ENCODE data around the gene LMNTD2.

LMNTD2 gene

DNA sequence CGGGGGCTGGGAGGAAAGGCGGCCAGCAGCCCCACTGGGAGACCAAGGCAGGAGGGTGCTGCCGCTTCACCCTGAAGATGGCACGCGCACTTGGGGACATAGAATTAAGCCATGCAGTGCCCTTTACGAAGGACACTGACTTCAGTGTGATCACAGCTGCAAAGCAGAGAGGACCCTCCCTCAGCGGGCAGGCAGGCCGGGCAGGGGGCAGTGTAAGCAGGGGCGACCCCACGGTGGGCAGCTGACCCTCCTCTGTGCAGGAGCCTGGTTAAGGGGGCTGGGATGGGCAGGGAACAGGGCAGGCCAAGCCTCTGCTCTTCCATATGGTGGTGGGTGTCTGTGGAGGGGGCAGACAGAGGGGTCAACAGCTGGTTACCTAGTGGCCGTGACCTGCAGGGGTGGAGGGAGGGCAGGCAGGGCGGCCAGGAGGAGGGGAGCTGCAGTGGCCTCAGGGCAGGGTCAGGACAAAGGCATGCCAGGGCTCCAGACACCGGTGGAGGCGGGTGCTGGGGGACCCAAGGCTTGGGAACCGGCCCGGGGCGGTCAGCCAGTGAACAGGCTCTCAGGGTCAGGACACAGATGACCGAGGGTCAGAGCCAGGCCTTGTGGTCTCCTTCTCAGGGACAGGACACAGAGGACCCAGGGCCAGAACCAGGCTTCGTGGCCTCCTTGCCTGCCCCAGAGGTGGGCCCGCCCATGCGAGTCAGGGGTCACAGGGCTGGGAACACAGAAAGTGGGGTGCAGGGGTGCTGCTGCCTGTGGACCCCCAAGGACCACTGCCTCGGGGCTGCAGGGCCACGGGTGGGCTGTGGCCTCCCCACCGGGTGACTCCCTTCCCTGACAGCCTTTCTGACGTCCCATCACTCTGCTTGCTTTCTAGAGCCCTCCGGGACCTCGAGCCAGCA, 7.2 kb downstream of the LMNTD2 start:
- DNase-seq (ENCODE audit: low read depth): no peak

DNA sequence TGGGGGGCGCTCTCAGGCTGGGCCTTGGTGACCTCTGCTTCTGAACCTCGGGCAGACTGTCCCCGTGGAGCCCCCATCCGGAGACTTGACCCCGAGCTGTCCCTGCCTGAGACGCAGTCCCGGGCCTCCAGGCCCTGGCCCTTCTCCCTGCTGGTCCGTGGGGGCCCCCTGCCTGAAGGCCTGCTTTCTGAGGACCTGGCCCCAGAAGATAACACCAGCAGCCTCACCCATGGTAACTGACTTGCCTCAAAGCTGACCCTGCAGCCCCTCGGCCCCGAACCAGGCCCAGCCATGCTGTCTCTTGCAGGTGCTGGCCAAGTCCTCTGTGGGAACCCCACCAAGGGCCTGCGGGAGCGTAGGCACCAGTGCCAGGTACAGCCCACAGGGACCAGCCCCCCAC, 8.9 kb downstream of the LMNTD2 start:
- DNase-seq (ENCODE audit: low read depth): no peak

DNA sequence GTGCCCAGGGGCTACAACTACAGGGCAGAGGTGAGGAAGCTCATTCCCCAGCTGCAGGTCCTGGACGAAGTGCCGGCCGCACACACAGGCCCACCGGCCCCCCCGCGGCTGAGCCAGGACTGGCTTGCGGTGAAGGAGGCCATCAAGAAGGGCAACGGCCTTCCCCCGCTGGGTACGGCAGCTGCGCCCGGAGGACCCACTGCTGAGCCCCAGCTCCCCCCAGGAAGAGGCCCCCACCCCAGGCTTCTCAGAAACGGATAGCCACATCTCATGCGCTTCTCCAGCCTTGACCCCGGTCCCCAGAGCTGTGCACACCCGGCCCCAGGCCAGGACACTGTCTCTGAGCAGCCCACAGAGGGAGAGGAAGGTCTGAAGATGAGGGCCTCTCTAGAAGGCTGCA, 9.4 kb downstream of the LMNTD2 start:
- DNase-seq (ENCODE audit: low read depth): no peak

DNA sequence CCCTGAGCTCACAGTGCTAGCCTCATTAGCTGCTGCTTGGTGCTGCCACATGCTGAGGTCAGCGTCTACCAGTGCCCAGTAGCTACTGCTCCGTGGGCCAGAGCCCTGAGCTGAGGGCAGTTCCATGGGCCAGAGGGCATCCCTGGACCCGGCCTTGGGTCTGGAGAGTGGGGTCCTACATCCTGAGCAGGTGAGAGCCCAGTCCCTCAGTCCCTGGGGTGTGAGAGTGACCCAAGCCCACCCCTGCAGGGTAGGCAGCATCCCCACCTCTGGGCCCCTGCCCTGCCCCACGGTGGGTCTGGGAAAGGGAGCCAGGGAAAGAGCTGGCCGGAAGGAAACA, 9.8 kb downstream of the LMNTD2 start:
- DNase-seq (ENCODE audit: low read depth): no peak

DNA sequence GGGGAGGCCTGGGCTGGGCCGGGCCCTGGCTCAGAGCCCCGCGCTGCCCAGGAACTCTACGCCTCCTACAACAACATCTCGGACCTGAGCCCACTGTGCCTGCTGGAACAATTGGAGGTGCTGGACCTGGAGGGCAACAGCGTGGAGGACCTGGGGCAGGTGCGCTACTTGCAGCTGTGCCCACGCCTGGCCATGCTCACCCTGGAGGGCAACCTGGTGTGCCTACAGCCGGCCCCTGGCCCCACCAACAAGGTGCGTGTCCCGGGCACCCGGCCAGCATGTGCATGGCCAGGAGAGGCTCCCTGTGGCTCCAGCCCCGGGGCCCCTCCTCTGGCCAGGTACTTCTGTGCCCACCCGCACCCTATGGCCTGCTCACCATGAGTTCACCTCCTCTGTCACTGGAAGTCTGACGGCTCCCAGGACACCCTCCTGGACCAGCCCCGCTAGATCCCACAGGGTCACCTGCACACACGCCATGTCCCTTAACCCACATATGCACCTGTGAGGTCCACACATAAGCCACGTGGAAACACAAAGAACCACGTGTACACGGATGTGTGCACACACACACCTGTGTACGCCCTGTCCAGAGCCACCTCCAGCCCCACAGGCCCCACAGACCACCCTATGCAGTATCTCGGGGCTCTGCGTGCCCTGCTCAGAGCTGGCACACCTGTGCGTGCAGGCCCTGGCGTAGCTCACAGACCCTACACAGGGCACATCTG, 10.4 kb downstream of the LMNTD2 start:
- DNase-seq (ENCODE audit: low read depth): no peak

DNA sequence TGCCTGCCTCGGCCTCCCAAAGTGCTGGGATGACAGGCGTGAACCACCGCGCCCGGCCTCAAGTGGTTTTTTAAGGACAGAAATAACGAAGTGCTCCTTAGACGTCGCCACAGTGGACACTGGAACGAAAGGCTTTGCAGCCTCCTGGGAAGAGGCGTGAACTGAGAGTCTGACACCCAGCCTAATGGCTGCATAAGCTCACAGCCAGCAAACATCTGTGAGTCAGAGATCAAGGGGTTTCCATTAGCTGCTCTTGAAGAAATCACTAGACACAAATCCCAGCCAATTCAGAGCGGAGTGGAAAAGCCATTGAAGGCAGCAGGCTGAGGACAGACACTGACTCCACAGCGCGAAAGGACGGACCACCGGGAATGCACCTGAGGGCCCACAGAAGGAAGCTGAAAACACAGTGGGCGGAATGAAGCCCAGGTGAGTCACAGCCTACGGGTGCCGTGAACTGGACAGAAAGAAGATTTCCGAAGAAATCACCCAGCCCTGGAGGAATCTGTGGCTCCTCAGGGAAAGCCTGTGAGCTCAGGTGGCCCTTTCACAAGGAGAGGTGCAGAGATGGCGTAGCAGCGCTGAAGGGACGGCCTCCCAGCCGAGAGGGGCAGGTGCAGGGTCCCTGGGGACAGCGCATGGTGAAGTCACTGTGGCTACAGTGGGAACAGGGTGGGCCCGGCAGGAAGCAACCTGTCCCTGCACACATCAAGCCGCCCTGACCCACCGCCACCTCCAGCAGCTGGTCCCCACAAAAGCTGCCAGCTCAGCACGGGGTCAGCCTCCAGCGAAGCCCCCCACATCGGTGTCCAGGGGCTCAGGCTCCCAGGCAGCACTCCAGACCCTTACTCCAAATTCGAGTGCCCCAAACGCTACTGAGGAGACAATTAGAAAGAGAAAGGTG, 11.6 kb downstream of the LMNTD2 start:
- no peak for DNase-seq (ENCODE audit: low read depth)

DNA sequence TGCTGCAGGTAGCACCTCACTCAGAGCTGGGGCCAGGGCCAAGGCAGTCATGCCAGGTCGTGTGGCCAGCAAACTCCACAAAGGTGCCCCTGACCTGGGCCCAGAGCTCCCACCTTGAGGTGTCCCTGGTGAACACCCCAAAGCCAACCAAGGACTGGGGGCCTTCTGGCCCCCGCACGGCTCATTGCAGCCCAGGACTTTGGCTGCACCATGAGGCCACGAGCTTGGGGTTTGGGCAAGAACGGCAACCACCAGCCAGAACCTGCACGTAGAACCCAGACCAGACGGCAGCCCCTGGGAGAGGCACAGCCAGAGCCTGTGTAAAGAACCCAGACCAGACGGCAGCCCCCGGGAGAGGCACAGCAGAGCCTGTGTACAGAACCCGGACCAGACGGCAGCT, 15.4 kb downstream of the LMNTD2 start:
- no peak for DNase-seq (ENCODE audit: low read depth)

DNA sequence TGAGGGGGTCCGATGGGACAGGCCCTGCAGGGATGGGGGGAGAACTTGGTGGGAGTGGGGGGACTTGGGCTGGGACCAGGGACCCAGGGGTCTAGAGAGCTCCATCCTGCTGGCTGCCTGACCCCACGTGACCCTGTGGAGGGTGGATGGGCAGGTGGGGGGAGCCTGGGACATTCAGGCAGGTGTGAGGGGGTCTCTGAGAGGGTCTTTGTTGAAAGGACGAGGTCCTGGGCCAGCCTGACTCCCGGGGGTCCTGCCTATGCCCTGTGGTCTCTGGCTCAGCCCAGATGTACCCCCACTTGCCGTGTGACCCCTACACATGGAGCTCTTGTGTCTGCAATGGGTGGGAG, 15.7 kb downstream of the LMNTD2 start:
- DNase-seq (ENCODE audit: low read depth): no peak

DNA sequence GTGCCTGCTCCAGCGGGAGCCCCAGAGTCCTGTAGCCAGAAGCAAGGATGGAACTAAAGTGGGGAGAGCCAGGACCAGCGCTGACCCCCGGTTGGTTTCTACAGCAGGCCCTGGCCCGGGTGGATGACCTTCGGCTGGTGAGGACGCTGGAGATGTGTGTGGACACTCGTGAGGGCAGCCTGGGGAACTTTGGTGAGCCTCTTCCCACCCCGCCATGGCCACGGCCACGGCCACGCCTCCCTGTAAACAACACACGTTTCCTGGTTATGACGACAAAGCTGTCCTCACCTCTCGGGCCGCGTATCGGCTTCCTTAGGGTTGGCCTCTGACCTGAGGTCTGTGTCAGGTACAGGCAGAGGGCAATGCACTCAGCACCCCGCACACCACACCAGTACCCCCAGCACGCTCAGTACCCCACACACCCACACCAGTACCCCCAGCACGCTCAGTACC, 19.1 kb downstream of the LMNTD2 start:
- DNase-seq (ENCODE audit: low read depth): no peak

DNA sequence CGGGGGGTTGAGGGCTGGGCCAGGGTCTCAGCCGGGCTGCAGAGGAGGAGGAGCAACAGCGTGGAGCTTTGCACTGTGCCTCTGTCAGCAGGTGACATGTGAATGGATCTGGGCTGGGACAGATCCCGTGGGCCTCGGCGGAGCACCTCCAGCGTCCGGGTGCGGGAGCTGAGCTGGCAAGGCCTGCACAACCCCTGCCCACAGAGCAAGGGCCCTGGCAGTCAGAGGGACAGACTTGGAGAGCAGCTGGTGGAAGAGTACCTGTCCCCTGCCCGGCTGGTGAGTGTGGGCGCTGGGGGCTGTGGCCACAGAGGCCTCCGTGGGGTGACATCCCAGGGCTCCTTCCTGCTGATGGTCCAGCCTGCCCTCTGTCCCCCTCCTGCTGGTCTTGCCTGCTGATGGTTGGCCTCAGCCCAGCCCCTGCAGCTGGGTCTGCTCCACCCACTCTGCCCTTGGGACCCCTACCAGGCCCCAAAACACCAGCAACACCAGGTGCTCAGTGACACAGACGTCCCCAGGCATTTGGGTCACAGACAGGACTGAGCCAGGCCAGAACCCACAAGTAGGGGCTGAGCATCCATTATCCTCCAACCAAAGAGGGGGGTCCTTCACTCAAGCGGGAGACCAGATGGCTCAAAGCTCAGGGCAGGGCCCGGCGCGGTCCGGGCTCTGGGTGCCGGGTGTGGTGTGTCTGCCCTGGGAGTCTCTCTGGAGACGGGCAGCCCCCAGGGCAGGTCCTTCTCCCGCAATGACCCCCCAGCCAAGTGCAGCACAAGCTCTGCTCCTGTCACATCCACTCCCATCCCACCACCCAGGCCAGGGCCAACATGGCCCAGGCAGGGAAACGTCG, 19.7 kb downstream of the LMNTD2 start:
- DNase-seq (ENCODE audit: low read depth): no peak

DNA sequence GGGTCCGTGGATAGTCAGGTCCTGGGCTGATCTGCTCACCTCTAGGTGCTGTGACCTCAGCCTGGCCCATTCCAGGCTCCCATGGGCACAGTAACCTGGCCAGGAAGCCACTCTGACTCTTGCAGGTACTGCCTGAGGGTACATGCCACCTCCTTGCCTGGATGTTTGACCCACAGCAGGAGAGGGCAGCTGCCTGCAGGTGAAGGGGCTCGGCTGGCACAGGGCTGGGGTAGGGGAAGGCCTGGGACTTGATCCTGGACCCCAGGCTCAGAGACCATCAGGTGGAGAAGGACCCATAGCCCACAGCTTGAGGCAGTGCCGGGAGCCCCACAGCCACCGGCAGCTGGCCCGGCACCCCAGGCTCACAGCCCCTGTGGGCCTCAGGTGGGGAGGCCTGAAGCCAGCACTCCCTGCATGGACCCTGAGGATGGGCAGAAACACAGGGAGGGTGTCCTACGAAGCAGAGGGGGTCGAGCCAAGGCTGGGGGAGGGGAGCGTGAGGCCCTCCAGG, 20.5 kb downstream of the LMNTD2 start:
- no peak for DNase-seq (ENCODE audit: low read depth)

DNA sequence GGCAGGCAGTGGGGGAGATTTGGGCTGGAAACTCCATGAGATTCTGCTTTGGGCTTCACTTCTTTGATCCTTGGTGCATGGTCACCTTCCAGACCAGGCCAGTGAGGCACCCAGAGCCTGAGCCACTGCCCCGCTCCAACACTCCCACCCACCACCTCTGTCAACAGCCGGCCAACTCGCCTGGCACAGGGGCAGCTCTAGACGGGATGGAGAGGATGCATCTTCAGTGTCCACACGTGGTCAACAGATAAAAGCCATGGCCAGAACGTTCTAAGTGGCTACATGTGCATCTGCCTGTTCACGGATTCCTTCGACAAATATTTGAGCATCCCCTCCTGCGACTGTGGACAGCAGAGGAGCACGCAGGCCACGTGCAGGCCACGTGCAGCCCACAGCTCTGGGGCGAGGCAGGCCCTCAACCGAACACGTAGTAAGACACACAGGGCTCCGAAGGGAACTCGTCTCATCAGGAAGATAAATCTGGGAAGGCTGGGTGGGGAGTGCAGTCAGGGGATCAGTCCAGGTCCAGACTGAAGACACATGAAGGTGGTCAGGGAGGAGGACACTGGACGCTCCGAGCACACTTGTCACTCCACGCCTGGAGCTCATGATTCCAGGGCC, 22.0 kb downstream of the LMNTD2 start:
- no peak for DNase-seq (ENCODE audit: low read depth)

DNA sequence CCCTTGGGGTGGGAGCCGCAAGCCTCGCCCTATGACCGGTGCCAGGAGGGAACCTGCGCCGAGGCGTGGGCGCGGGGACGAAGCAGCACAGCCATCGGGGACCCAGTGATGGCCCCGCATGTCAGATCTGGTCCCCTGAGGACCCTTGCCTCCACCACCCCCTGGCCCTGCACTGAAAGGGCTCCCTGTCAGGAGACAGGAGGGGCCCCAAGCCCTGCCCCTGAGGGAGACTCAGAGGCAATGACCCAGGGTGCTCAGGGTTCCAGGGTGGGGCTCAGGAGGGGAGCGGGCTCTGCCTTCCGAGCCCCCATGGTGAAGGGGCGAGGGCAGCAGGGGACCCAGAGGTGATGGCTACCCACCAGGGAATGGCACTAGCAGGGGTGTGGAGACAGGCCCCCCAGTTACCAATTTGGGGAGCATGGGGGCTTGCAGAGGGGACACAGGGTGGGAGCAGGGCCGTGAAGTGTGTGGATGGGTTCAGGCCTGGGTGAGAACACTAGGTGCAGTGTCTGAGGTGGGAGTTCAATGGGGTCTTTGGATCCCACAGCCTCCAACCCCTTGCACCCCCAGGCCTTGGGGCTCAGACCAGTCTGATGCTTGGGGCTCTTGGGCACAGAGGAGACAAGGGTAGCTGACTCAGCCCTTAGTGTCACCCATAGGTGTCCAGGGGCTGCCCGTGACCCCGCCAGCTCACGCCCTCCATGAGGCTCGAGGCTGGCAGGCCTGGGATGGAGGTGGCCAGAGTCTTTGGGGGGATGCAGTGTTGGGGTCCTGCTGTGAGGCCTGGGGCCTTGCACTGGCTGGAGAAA, 22.7 kb downstream of the LMNTD2 start:
- no peak for DNase-seq (ENCODE audit: low read depth)

DNA sequence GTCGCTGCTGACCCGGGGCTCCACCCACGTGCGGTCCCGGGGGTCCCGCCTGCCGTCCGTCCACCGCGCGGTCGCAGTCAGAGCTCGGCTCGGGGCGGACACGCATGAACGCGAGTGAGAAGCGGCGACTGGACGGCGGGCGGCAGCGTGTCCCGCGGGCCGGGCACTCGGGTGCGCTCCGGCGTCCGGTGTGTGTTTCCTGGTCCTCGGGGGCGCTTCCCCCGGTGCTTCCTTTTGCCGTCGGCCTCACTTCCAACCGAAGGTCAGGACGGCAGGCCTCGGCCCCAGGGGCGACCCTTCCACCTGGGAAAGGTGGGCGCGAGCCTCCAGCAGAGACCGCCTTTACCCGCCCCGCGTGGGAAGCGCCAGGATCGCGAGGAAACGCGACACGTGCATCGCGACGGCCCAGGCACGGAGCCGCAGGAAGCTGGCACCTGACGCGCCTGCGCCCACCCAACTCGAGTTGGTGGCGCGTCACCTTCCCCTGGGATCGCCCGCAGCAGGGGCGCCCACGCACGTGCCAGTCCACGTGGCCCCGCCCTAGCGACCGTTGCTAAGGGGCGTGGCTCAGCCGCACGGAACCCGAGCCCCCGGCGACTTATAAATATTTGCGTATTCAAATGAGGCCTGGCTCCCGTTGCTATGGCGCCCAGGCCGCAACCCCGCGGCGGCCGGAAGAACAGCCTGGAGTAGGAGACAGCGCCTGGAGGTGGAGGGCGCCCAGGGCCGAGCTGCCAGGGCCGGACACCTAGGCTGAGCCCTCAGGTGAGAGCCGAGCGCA, 23.5 kb downstream of the LMNTD2 start, which contains the start of gene LRRC56:
LRRC56 (plus strand) TSS at position 687 of the 781 bp plus-strand sequence. CDS start 3,158 bp downstream, outside the sequence.
- DNase-seq (ENCODE audit: low read depth): peak; percentile 83

DNA sequence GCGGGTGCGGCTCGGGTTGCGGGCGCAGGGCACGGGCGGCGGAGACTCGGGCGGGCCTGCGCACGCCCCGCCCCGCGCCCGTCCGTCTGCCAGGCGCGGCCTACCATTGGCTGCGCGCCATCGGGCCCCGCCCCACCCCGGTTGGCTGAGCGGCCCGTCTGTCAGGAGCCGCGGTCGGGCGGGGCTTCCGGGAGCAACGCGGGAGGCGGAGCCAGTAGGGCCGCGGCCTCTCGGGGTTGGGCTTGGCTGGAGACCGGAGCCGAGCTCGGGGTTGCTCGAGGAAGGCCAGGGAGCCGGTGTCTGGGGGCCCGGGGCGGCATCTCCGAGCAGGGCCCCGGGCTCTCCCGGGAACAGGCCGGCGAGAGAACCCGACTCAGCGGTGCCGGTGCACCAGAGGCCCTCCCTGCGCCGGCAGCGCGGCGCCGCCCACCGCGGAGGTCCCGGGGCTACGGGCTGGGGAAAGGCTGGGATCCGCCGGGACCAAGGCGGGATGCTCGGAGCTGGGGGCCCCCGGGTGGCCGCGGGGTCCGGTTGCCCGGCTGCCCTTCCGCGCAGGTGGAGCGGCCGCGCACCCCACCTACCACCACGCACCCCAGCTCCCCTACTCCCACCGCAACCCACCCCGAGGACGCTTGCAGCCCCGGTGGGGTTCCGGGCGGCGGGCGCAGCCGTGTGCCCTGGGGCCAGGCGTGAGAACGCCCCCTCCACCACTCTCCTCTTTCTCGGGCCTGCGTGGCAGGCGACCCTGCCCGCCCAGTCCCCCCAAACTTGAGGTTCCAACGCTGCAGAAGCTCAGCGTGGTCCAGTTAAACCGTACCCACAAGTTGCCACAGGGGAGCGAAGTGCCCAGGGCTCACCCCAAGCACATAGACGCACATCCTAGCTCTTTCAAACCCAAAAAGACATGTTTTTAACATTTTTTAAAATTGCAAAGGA, 24.8 kb downstream of the LMNTD2 start, which contains the start of gene HRAS:
HRAS (minus strand) TSS at position 58 of the 936 bp plus-strand sequence.
- peak; percentile 92 for DNase-seq (ENCODE audit: low read depth)

DNA sequence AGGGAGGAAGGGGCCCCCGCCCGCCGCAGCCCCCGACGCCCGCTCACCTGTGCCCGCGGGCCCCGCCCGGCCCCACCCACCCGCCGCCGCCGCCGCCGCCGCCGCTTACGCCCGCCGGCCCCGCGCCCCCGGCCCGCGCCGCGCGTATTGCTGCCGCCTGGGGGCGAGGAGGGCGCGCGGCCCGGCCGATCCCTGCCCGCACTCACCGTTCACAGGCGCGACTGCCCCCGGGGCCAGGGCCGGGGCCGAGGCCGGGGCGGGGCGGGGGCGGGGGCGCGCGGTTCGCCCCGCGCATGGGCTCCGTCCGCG, 25.4 kb downstream of the LMNTD2 start:
- DNase-seq (ENCODE audit: low read depth): no peak

DNA sequence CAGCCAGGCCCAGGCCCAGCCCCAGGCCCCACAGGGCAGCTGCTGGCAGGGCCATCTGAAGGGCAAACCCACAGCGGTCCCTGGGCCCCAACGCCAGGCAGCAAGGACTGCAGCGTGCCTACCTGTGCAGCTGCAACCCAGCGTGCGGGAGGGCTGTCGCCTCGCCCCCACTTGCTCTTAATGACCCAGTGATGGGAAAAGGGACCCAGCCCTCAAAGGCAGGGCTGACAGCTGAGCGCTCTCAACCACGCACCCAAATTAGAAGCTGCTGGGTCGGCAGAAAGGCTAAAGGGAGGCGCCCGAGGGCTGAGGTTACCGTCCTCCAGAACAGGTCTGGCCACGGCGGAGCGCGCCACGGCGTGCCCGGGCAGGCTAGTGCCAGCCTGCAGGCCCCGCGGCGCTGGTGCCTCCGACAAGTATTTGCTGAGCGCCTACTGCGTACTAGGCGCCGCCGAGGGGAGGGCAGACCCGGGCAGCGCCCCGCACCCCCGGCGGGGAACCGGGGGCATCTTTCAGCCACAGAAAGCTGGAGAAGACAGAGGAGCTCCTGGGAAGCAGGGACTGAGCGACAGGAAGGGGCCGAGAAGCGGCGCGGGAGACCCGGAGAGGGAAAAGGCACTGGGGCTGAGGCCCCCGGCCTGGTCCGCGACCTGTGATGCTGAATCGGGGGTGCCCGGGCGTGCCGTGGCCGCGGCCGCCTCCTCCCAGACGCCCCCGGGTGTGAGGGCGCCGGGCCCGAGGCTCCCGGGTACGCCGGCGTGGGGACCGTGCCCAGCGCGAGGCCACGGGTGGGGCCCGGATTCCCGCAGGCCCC, 25.9 kb downstream of the LMNTD2 start:
- no peak for DNase-seq (ENCODE audit: low read depth)

Measured in activated T-cell treated with anti-CD3 and anti-CD28 coated beads for 1 hour (primary cell).